Testis (tissue), 2 donors: ENCODE measurements around the gene ARFGAP3.

Experiments
- CTCF ChIP-seq, 3 experiments: fragments of 450-650 bp in 2 of 3; fragments of 200-600 bp in 1 of 3; sonication (generic) in 1 of 3; IDR thresholded peaks; one replicate each; pipeline ENCODE4 v1.5.1; 2016 to 2019; ENCODE audit warnings: antibody characterized with exemption in 3 of 3, mild to moderate bottlenecking in 2 of 3, moderate library complexity in 1 of 3
- POLR2A ChIP-seq: fragments of 450-650 bp; IDR thresholded peaks from one replicate; pipeline ENCODE4 v1.6.1; 2017; ENCODE audit warnings: antibody characterized with exemption, mild to moderate bottlenecking, moderate library complexity

GRCh38 chr22:42860968-42861367, 3.9 kb upstream of the ARFGAP3 start:
- TF ChIP-seq CTCF (IDR thresholded peaks at IDR 0.05) (no peak), POLR2A (no peak)
